ENCODE results near the gene RABGGTA.

DNA sequence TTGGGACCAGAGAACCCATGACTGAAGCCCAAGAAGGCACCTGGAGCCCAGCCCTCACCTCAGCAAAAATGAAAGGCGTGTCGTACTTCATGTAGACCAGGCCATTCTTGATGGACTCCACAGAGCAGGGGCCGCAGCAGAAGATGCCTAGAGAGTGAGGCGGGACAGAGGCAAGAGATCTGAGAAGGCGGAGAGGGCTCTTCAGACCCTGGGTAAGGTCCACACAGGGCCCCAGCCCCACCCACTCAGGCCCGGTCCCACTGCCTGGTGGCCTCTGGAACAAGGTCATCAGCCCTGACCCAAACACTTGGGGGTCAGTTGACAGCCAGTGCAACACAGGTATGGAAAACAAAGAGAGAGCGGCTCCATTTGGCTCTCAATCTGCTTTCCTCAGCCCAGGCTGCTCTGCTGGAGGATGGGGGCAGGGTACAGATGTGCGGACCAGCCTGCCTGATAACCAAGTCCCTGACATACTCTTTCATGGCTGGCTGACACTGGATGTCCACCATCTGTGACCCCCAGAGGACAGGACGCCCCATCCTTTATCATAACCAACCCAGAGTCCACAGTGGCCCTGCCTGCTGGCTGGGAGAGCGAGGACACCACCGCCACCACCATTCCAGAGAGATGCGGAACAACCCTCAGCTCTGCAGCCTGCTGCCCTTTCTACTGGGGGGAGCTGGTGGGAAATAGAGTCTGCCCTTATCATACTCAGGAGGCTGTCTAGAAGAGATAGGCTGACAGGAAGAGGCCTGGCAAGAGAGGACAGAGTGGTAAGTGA lies 15.3 kb downstream of the RABGGTA start:
- TF ChIP-seq, protein P1, sequence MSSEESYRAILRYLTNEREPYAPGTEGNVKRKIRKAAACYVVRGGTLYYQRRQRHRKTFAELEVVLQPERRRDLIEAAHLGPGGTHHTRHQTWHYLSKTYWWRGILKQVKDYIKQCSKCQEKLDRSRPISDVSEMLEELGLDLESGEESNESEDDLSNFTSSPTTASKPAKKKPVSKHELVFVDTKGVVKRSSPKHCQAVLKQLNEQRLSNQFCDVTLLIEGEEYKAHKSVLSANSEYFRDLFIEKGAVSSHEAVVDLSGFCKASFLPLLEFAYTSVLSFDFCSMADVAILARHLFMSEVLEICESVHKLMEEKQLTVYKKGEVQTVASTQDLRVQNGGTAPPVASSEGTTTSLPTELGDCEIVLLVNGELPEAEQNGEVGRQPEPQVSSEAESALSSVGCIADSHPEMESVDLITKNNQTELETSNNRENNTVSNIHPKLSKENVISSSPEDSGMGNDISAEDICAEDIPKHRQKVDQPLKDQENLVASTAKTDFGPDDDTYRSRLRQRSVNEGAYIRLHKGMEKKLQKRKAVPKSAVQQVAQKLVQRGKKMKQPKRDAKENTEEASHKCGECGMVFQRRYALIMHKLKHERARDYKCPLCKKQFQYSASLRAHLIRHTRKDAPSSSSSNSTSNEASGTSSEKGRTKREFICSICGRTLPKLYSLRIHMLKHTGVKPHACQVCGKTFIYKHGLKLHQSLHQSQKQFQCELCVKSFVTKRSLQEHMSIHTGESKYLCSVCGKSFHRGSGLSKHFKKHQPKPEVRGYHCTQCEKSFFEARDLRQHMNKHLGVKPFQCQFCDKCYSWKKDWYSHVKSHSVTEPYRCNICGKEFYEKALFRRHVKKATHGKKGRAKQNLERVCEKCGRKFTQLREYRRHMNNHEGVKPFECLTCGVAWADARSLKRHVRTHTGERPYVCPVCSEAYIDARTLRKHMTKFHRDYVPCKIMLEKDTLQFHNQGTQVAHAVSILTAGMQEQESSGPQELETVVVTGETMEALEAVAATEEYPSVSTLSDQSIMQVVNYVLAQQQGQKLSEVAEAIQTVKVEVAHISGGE (CRISPR knock-in tag; IDR thresholded peaks at IDR 0.05) = no peak
- TF ChIP-seq, protein P2, sequence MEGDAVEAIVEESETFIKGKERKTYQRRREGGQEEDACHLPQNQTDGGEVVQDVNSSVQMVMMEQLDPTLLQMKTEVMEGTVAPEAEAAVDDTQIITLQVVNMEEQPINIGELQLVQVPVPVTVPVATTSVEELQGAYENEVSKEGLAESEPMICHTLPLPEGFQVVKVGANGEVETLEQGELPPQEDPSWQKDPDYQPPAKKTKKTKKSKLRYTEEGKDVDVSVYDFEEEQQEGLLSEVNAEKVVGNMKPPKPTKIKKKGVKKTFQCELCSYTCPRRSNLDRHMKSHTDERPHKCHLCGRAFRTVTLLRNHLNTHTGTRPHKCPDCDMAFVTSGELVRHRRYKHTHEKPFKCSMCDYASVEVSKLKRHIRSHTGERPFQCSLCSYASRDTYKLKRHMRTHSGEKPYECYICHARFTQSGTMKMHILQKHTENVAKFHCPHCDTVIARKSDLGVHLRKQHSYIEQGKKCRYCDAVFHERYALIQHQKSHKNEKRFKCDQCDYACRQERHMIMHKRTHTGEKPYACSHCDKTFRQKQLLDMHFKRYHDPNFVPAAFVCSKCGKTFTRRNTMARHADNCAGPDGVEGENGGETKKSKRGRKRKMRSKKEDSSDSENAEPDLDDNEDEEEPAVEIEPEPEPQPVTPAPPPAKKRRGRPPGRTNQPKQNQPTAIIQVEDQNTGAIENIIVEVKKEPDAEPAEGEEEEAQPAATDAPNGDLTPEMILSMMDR (IDR thresholded peaks at IDR 0.05 in 2 of 3, conservative IDR thresholded peaks at IDR 0.05 in 1 of 3; ENCODE audit: control insufficient read depth in 2 of 3, extremely low read depth in 1 of 3, insufficient read depth in 1 of 3, low read depth in 3 of 3, low read length in 3 of 3) = no peak
- no peak for TF ChIP-seq POLR2A (IDR thresholded peaks at IDR 0.05; ENCODE audit: low read depth, low read length)
- no peak for TF ChIP-seq NR2C2 (IDR thresholded peaks at IDR 0.05; ENCODE audit: borderline replicate concordance, control insufficient read depth, insufficient read length, low read depth)

Measured in GM12878 (cell line).